ENCODE results near the gene PUSL1.

PUSL1 gene

GRCh38 chr1:1267488-1268283 lies 40.7 kb upstream of the PUSL1 start:
- TF ChIP-seq POLR2AphosphoS5 (IDR thresholded peaks at IDR 0.05; ENCODE audit: low read depth, low read length) (no peak), FOXP2 (optimal IDR thresholded peaks at IDR 0.05; ENCODE audit: borderline replicate concordance, extremely low read depth, extremely low read length, insufficient read depth) (no peak), REST (IDR thresholded peaks at IDR 0.05; ENCODE audit: insufficient read depth in 1 of 2, low read depth in 2 of 2, low read length in 2 of 2) (no peak), SIN3A (IDR thresholded peaks at IDR 0.05; ENCODE audit: borderline replicate concordance, insufficient read depth, low read length) (no peak), TAF1 (IDR thresholded peaks at IDR 0.05; ENCODE audit: borderline replicate concordance, insufficient read depth, low read length) (no peak)

- TF ChIP-seq TAF1 (IDR thresholded peaks at IDR 0.05; ENCODE audit: borderline replicate concordance, insufficient read depth, low read length) (no peak), REST (IDR thresholded peaks at IDR 0.05; ENCODE audit: insufficient read depth in 1 of 2, low read depth in 2 of 2, low read length in 2 of 2) (no peak)
Measured at GRCh38 chr1:1268284-1268682, 40.1 kb upstream of the PUSL1 start.

GRCh38 chr1:1270813-1271212 lies 37.6 kb upstream of the PUSL1 start:
- no peak for TF ChIP-seq REST (IDR thresholded peaks at IDR 0.05; ENCODE audit: insufficient read depth in 1 of 2, low read depth in 2 of 2, low read length in 2 of 2)
- no peak for TF ChIP-seq FOXP2 (optimal IDR thresholded peaks at IDR 0.05; ENCODE audit: borderline replicate concordance, extremely low read depth, extremely low read length, insufficient read depth)
- TF ChIP-seq POLR2AphosphoS5 (IDR thresholded peaks at IDR 0.05; ENCODE audit: low read depth, low read length): no peak
- TF ChIP-seq SIN3A (IDR thresholded peaks at IDR 0.05; ENCODE audit: borderline replicate concordance, insufficient read depth, low read length): no peak

- no peak for TF ChIP-seq TAF1 (IDR thresholded peaks at IDR 0.05; ENCODE audit: borderline replicate concordance, insufficient read depth, low read length)
- no peak for TF ChIP-seq POLR2AphosphoS5 (IDR thresholded peaks at IDR 0.05; ENCODE audit: low read depth, low read length)
- TF ChIP-seq FOXP2 (optimal IDR thresholded peaks at IDR 0.05; ENCODE audit: borderline replicate concordance, extremely low read depth, extremely low read length, insufficient read depth): no peak
Measured at GRCh38 chr1:1272341-1273208, 35.8 kb upstream of the PUSL1 start.

GRCh38 chr1:1273209-1273511 lies 35.2 kb upstream of the PUSL1 start:
- TF ChIP-seq FOXP2 (optimal IDR thresholded peaks at IDR 0.05; ENCODE audit: borderline replicate concordance, extremely low read depth, extremely low read length, insufficient read depth) (no peak), POLR2AphosphoS5 (IDR thresholded peaks at IDR 0.05; ENCODE audit: low read depth, low read length) (no peak), TAF1 (IDR thresholded peaks at IDR 0.05; ENCODE audit: borderline replicate concordance, insufficient read depth, low read length) (no peak), REST (IDR thresholded peaks at IDR 0.05; ENCODE audit: insufficient read depth in 1 of 2, low read depth in 2 of 2, low read length in 2 of 2) (no peak), SIN3A (IDR thresholded peaks at IDR 0.05; ENCODE audit: borderline replicate concordance, insufficient read depth, low read length) (no peak)
